GM21529 (cell line): Measurements from ENCODE around the gene KRTAP21-1.
"Not testable (repeated sequence)": the region's sequence is repeated elsewhere in the genome, so short reads cannot be mapped to it uniquely, and the experiment has no call there.

ENCODE experiments used
- ATAC-seq: cut with Tn5 transposase; IDR thresholded peaks from one replicate; pipeline ENCODE4 v1.9.1; 2021; ENCODE audit not compliant: unreplicated experiment

KRTAP21-1 gene

GRCh38 chr21:30755328-30755727, at the start of gene KRTAP21-1:
KRTAP21-1 (minus strand) TSS chr21:30755428; CDS start chr21:30755378, 50 bp downstream.
- not testable (repeated sequence) for ATAC-seq

DNA sequence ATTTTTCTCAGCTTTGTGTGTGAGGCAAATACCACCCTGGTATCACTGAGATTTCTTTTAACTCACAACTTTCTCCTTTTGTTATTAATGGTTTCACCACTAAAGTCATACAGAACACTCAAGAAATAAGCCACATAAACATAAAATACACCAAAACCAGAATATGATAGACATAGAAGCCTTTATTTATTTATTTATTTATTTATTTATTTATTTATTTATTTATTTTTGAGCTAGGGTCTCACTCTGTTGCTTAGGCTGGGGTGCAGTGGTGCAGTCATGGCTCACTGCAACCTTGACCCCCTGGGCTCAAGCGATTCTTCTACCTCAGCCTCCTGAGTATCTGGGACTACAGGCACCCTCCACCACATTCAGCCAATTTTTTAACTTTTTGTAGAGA, 45.4 kb upstream of the KRTAP21-1 start:
- ATAC-seq = no peak

- no peak for ATAC-seq
Measured at GRCh38 chr21:30793581-30794314, 38.5 kb upstream of the KRTAP21-1 start.

- no peak for ATAC-seq
Measured at GRCh38 chr21:30779249-30779648, 24.0 kb upstream of the KRTAP21-1 start.

- ATAC-seq = no peak
Measured at GRCh38 chr21:30769724-30770431, 14.7 kb upstream of the KRTAP21-1 start.

DNA sequence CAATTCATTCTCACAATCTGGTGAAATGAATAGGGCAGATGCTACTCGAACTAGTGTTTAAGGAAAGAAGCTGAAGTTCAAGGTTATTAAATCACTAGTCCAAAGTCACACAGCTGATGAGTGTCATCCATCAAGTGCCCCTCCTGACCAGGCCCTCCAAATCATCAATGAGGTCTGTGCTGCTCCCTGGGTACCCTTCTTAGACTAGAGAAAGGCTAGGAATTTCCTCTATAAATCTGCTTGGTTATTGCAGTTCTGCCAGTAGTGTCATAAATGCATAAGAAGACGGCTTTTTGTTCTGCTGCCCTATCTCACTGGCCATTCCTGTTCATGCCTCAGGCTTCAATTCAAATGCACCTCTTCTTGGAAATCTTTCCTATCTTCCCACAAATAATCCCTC, 5.5 kb upstream of the KRTAP21-1 start:
- ATAC-seq = no peak

GRCh38 chr21:30758306-30758705, 3.1 kb upstream of the KRTAP21-1 start:
- no peak for ATAC-seq

- ATAC-seq = no peak
Measured at GRCh38 chr21:30747159-30747558, 8.1 kb downstream of the KRTAP21-1 start, which contains the start of gene KRTAP21-2. KRTAP21-2 (minus strand) TSS chr21:30747259; CDS start chr21:30747202, 57 bp downstream.

DNA sequence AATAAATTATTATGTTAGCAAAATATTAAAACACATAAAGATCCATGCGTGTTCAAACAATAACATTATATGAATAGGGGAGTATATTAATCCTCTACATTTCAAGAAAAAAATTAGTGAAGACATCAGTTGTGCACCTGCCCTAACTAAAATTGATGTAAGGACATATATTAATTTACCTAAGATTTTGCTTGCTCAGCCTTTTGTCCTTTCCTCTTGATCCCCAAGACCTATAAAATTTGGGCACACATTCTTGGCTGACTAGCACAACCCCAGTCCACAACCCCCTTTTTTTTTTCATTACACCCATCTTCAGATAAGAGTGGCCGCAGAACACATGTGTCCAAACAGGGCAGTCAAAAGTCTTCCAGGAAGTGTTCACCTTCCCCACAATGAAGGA, 14.8 kb downstream of the KRTAP21-1 start:
- no peak for ATAC-seq

GRCh38 chr21:30733026-30733425, 22.2 kb downstream of the KRTAP21-1 start:
- ATAC-seq = no peak

- no peak for ATAC-seq
Measured at GRCh38 chr21:30726726-30727125, 28.5 kb downstream of the KRTAP21-1 start.

- no peak for ATAC-seq
Measured at GRCh38 chr21:30719401-30719800, 35.8 kb downstream of the KRTAP21-1 start.

DNA sequence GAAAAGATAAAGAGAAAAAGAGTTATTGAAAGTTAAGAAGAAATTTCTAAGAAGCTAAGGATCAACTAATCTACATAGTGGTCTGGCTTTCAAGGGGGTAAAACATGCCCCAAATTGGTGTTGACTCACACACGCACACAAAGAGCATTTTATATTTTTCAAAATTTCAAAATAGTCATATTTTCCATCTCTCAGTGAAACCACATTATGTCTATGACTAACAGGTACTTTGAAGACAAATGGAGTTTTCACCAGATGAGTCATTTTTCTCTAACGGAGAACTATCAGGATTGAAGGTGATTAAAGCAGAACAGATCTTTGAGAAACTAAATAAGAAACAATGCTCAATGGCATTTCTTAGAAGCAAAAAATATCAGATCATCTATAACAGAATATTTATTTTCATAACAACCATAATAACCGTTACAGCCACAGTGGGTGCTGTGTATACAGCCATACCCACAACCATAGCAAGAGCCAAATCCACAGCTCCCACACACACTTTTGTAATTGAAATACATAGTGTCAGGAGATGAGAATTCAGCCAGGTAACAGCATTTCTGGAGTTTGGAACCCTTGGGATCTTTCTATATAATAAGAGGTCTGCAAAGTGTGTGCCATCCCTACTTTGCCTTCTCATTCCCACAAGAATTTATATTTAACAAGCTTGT, 36.9 kb downstream of the KRTAP21-1 start, which contains the start of gene KRTAP21-3:
Gene KRTAP21-3 (minus strand): TSS at position 539 of the 671 bp plus-strand sequence. CDS start 18 bp downstream, at position 521.
- ATAC-seq = no peak

DNA sequence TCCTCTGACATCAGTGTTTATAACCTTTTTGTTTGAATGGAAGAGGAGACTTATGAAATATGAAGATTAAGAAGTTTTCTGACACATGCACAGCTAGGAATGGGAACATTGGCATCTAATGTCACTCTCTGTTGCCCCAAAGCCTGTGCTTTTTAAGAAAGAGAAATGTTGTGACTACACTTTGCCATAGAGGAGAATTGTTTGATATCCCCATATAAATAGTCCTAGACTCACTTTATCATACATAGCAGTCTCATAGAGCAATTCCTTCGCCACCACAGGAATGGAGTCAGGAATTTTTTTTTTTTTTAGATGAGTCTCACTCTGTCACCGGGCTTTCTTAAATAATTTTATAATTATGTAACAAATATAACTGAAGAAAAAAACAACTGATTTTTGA, 38.1 kb downstream of the KRTAP21-1 start:
- no peak for ATAC-seq

DNA sequence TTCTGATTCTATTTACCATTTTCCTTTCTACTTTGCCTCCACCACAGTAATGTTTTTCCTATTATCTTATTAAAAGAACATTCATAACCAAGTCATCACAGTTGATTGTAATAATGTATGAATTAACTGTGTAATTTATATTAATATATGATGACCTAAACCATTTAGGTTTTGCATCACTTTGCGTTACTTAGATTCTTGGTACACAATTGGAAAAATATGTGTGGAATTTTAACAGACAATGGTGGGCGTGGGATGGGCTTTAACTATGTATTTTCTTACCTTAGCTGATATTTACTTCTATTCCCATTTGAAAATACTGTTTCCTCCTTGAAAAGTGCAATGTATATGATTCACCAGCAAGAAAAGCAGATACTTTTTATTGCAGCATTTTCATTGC, 40.3 kb downstream of the KRTAP21-1 start:
- no peak for ATAC-seq

- ATAC-seq = no peak
Measured at GRCh38 chr21:30714456-30714855, 40.8 kb downstream of the KRTAP21-1 start.

DNA sequence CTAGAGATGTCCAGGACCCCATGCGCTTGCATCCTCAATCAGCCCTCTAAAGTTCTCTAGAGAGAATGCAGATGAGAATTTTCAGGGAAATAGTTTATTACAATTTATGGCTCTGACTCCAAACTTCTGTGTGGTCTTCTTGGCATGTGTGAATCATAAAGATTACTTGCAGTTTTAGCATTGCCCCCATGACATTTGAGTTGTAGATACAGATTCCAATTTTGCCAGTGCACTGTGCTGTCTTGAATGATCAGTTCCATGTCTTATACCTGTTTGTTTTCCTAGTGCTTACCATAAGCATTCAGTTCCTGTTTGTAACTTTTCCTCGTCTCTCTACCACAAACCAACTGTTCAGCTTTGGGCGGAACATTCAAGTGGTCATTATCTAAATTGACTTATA, 41.5 kb downstream of the KRTAP21-1 start:
- ATAC-seq = no peak

DNA sequence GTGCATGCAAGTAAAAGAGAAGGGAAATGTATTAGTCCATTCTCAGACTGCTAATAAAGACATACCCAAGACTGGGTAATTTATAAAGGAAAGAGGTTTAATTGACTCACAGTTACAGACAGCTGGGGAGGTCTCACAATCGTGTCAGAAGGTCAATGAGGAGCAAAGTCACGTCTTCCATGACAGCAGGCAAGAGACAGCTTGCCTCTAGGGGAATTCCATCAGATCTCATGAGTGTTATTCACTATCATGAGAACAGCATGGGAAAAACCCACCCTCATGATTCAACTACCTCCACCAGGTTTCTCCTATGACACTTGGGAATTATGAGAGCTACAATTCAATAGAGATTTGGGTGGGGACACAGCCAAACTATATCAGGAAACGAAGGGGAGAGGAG, 44.7 kb downstream of the KRTAP21-1 start:
- ATAC-seq = no peak

DNA sequence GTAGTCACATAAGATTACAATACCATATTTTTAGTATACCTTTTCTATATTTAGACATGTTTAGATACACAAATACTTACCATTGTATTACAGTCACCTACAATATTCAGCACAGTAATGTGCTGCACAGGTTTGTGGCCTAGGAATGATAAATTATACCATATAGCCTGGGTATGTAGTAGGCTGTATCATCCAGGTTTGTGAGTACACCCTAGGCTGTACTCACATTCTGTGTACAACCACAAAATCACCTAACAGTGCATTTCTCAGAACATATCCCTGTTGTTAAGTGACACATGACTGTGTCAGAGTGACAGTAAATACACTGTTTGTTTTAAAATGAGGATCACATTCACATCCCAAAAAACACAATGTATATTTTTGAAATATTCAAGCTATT, 47.8 kb downstream of the KRTAP21-1 start:
- no peak for ATAC-seq
